Colonic mucosa (tissue), 4 donors: ENCODE data around the gene PDPK1. TPM values are rescaled to one million over a fixed set of nuclear protein-coding genes. Genes with fewer than 3 reads are reported as not detected.

Source experiments
- DNase-seq: peaks from one replicate; pipeline ENCODE4 v3.0.0-alpha.2; 2020
- H3K27ac ChIP-seq: fragments of 200-600 bp; one replicate; pipeline ENCODE4 v1.8.0; 2021
- H3K27me3 ChIP-seq: fragments of 200-600 bp; one replicate; pipeline ENCODE4 v1.8.0; 2021
- H3K36me3 ChIP-seq: fragments of 200-600 bp; one replicate; pipeline ENCODE4 v1.8.0; 2021
- H3K4me1 ChIP-seq: fragments of 200-600 bp; one replicate; pipeline ENCODE4 v1.8.0; 2021; ENCODE audit warnings: mild to moderate bottlenecking
- H3K4me3 ChIP-seq: fragments of 200-600 bp; one replicate; pipeline ENCODE4 v1.8.0; 2021
- H3K9ac ChIP-seq, 2 donors: one replicate each; pipeline ENCODE4 v1.7.0; 2013; ENCODE audit warnings: control low read depth in 2 of 2, low read depth in 2 of 2, low read length in 2 of 2
- H3K9me3 ChIP-seq: fragments of 200-600 bp; one replicate; pipeline ENCODE4 v1.8.0; 2021
- intact Hi-C: fragments of 100-400 bp; cut with DNase I; formaldehyde crosslinking; loops from one replicate; pipeline ENCODE4 v1.14.1; 2022
- total RNA-seq, 2 donors: library from RNA; stranded (reverse); fragmentation: NEBNext Ultra II Directional in 1 of 2; extraction: Animal tissue kit (Norgen Biotek cat#: 25700) in 1 of 2; gene quantifications; one replicate each; pipeline ENCODE4 v1.2.1, GENCODE V29; 2021
- TF ChIP-seq, protein P1 (sequence below): fragments of 200-600 bp; IDR thresholded peaks from one replicate; pipeline ENCODE4 v1.8.0; 2022; ENCODE audit warnings: antibody characterized with exemption, mild to moderate bottlenecking
- donor health status: healthy.
- donor health status: DM: no; HTN: no; CAD: no.
- donor health status: DM: no; HTN: no; CAD: no.

PDPK1 gene
- total RNA-seq, 2 donors from 2014 or later, result 60.4 to 71.5 TPM

DNA sequence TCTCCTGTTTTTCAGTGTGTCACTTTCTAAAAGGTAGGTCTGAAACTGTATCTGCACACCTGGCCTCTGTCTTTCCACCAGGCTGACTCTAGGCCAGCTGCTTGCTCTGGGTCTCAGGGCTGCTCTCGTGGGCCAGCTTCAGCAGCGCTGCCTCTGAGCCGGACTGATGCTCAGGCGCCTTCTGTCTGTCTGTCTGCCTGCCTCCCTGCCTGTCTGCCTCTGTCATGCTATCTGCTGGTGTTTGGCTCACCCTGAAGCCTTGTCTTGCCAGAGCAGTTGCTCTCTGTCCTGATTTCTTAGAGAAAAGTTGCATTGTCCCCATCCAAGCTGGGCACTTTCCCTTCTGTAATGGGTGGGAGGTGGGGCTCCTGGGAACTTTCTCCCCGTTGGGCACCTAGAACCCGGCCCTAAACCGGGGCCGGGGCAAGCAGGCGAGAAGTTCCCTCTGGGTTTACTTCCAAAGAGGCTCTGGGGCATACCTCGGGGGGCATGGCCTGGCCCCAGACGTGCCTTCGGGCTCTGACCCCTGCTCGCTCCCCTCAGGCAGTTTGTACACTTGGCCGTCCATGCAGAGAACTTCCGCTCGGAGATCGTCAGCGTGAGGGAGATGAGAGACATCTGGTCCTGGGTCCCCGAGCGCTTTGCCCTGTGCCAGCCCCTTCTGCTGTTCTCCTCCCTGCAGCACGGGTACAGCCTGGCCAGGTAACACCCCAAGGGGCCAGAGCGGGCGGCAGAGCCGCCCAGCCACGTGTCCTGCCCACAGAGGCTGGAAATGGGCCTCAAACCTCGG is 39.9 kb upstream of the PDPK1 start:
- no peaks in the 10 kb centered on the region for H3K9me3 ChIP-seq
- H3K4me1 ChIP-seq, result peaks cover 5% of the 10 kb centered on the region
- H3K27ac ChIP-seq, result no peak overlapping the region
- no peak overlapping the region for H3K4me3 ChIP-seq
- TF ChIP-seq, protein P1, sequence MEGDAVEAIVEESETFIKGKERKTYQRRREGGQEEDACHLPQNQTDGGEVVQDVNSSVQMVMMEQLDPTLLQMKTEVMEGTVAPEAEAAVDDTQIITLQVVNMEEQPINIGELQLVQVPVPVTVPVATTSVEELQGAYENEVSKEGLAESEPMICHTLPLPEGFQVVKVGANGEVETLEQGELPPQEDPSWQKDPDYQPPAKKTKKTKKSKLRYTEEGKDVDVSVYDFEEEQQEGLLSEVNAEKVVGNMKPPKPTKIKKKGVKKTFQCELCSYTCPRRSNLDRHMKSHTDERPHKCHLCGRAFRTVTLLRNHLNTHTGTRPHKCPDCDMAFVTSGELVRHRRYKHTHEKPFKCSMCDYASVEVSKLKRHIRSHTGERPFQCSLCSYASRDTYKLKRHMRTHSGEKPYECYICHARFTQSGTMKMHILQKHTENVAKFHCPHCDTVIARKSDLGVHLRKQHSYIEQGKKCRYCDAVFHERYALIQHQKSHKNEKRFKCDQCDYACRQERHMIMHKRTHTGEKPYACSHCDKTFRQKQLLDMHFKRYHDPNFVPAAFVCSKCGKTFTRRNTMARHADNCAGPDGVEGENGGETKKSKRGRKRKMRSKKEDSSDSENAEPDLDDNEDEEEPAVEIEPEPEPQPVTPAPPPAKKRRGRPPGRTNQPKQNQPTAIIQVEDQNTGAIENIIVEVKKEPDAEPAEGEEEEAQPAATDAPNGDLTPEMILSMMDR, result no peak
- H3K36me3 ChIP-seq, result no peaks in the 10 kb centered on the region
- H3K27me3 ChIP-seq, result no peaks in the 10 kb centered on the region
- intact Hi-C loops, result loop anchor here (5.0 kb wide), 2 partner anchors 66 to 161 kb away; no protein-coding TSS in a partner anchor
- no peak overlapping the region for H3K9ac ChIP-seq
- DNase-seq, result no peak

DNA sequence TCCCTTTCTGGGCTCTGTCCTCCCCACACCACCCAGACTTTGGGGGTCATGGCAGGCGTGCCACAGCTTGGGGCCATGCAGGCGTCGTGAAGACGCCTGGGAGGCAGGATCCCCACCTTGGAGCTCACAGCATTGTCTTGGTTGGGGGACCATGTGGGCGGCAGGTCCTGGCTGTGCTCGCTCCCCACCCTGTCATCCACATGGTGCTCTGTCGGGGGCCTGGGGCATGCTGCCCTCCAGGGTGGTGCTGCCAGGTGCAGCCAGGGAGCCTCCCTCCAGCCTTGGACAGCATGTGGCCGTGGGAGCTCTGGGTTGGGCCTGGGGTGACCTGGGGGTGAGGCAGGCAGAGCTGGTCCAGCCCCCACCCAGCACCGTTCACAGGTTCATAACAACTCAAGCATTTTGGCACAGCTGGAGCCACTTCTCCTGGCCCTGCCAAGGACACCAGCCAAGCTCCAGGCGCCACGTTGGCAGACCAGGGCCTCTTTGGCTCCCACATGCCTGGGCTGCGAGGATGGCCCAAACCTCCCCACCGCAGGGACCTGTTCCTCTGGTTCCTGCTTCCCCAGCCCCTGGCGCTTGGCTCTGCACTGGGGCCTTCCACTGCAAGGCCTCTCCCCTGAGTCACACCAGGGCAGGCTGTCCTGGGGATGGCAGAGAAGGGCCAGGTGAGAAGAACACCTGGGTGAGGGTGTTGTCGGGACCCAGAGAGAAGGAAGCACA is 39.1 kb upstream of the PDPK1 start:
- intact Hi-C loops, result loop anchor here (5.0 kb wide), 2 partner anchors 66 to 161 kb away; no protein-coding TSS in a partner anchor
- TF ChIP-seq, protein P1, result no peak
- no peaks in the 10 kb centered on the region for H3K9me3 ChIP-seq
- no peaks in the 10 kb centered on the region for H3K27me3 ChIP-seq
- no peak for DNase-seq
- no peak overlapping the region for H3K9ac ChIP-seq
- H3K36me3 ChIP-seq, result no peaks in the 10 kb centered on the region
- H3K27ac ChIP-seq, result no peak overlapping the region
- peaks cover 6% of the 10 kb centered on the region for H3K4me1 ChIP-seq
- H3K4me3 ChIP-seq, result no peak overlapping the region

- peaks cover 6% of the 10 kb centered on the region for H3K4me1 ChIP-seq
- intact Hi-C loops, result loop anchor here (5.0 kb wide), 2 partner anchors 67 to 162 kb away; no protein-coding TSS in a partner anchor
Observed at GRCh38 chr16:2499454-2499853, 38.4 kb upstream of the PDPK1 start.

DNA sequence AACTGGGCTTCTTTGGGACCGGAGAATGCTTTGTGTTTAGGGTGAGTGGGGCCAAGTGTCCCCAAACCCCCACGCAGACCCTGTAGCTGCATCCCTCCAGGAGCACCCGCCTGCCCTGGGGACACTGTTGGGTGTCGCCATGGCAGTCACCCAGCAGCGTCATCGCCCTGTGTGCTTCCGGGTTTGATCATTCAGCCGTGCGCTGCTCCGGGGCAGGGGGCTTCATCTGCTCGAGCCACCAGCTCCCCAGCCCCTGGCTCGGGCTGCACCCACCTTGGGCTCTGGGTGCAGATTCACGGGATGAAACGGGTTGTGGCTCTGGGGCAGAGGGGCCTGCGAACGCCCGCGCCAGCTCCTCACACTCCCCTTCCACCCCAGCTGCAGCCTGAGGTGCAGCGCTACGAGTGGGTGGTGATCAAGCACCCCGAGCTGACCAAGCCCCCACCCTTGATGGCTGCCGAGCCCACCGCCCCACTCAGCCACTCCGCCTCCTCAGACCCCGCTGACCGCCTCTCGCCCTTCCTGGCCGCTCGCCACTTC is 37.9 kb upstream of the PDPK1 start:
- intact Hi-C loops, result loop anchor here (5.0 kb wide), 2 partner anchors 68 to 163 kb away; no protein-coding TSS in a partner anchor

More at GRCh38 chr16:2499454-2499853, 38.4 kb upstream of the PDPK1 start:
- H3K27ac ChIP-seq, result no peak overlapping the region
- no peak for DNase-seq
- no peaks in the 10 kb centered on the region for H3K9me3 ChIP-seq
- H3K36me3 ChIP-seq, result no peaks in the 10 kb centered on the region
- no peak overlapping the region for H3K4me3 ChIP-seq
- H3K27me3 ChIP-seq, result no peaks in the 10 kb centered on the region
- TF ChIP-seq, protein P1, result no peak
- H3K9ac ChIP-seq, result no peak overlapping the region

More for the DNA sequence above, 37.9 kb upstream of the PDPK1 start:
- Histone ChIP-seq H3K9me3 (no peaks in the 10 kb centered on the region), H3K27me3 (no peaks in the 10 kb centered on the region), H3K36me3 (no peaks in the 10 kb centered on the region), H3K4me1 (peaks cover 6% of the 10 kb centered on the region), H3K27ac (no peak overlapping the region), H3K4me3 (no peak overlapping the region), H3K9ac (peak overlapping the region in 1 of 2 donors; percentile 35)
- TF ChIP-seq, protein P1, result no peak
- no peak for DNase-seq
